H9 (cell line): ENCODE results near the gene FST. TPM values are rescaled to one million over a fixed set of nuclear protein-coding genes. Genes with fewer than 3 reads are reported as not detected.

Experiments used
- DNase-seq: peaks from one replicate; pipeline ENCODE4 v3.0.0-alpha.2; 2017
- H2AFZ ChIP-seq: one replicate; pipeline ENCODE4 v1.6.1; 2013; ENCODE audit warnings: mild to moderate bottlenecking, low read length, control low read depth, moderate library complexity
- H2AK5ac ChIP-seq: 2 replicates; pipeline ENCODE4 v1.6.1; 2013; ENCODE audit warnings: low read length, control low read depth, mixed read lengths; ENCODE audit not compliant: insufficient read length
- H2BK120ac ChIP-seq: one replicate; pipeline ENCODE4 v1.6.1; 2013; ENCODE audit warnings: low read depth, mild to moderate bottlenecking, low read length, control low read depth, inconsistent platforms; ENCODE audit not compliant: poor library complexity, severe bottlenecking
- H2BK12ac ChIP-seq: 2 replicates; pipeline ENCODE4 v1.6.1; 2013; ENCODE audit warnings: low read length, control low read depth, mixed read lengths, low read depth; ENCODE audit not compliant: insufficient read length
- H2BK15ac ChIP-seq: 2 replicates; pipeline ENCODE4 v1.6.1; 2013; ENCODE audit warnings: low read depth, low read length, control low read depth
- H2BK20ac ChIP-seq: one replicate; pipeline ENCODE4 v1.6.1; 2013; ENCODE audit warnings: low read depth, mild to moderate bottlenecking, low read length, control low read depth, inconsistent platforms; ENCODE audit not compliant: poor library complexity, severe bottlenecking
- H2BK5ac ChIP-seq: 2 replicates; pipeline ENCODE4 v1.6.1; 2013; ENCODE audit warnings: low read length, control low read depth, mixed read lengths; ENCODE audit not compliant: insufficient read length
- H3K14ac ChIP-seq: 2 replicates; pipeline ENCODE4 v1.6.1; 2013; ENCODE audit warnings: low read length, control low read depth; ENCODE audit not compliant: insufficient read depth
- H3K18ac ChIP-seq: 2 replicates; pipeline ENCODE4 v1.6.1; 2013; ENCODE audit warnings: low read depth, mild to moderate bottlenecking, mixed read lengths, low read length, control low read depth; ENCODE audit not compliant: insufficient read length
- H3K23ac ChIP-seq: 2 replicates; pipeline ENCODE4 v1.6.1; 2013; ENCODE audit warnings: low read length, control low read depth, mixed read lengths, low read depth; ENCODE audit not compliant: insufficient read length
- H3K23me2 ChIP-seq: 2 replicates; pipeline ENCODE4 v1.6.1; 2013; ENCODE audit warnings: low read depth, mild to moderate bottlenecking, mixed read lengths, low read length, control low read depth; ENCODE audit not compliant: insufficient read length, poor library complexity, severe bottlenecking
- H3K27ac ChIP-seq: 2 replicates; pipeline ENCODE4 v1.5.1; 2013; ENCODE audit warnings: low read length, control low read depth, mixed read lengths, low read depth; ENCODE audit not compliant: insufficient read length
- H3K27me3 ChIP-seq: 2 replicates; pipeline ENCODE4 v1.6.1; 2013; ENCODE audit warnings: low read length, control low read depth, inconsistent platforms; ENCODE audit not compliant: insufficient read depth
- H3K4ac ChIP-seq: 2 replicates; pipeline ENCODE4 v1.6.1; 2013; ENCODE audit warnings: low read depth, mild to moderate bottlenecking, control low read depth, inconsistent platforms, low read length, moderate library complexity
- H3K4me1 ChIP-seq: 2 replicates; pipeline ENCODE4 v1.6.1; 2013; ENCODE audit warnings: low read length, control low read depth, inconsistent platforms; ENCODE audit not compliant: insufficient read depth
- H3K4me2 ChIP-seq: 2 replicates; pipeline ENCODE4 v1.6.1; 2013; ENCODE audit warnings: low read length, control low read depth, mixed read lengths; ENCODE audit not compliant: insufficient read length, insufficient read depth
- H3K56ac ChIP-seq: 2 replicates; pipeline ENCODE4 v1.6.1; 2013; ENCODE audit warnings: low read depth, mild to moderate bottlenecking, mixed read lengths, low read length, control low read depth; ENCODE audit not compliant: insufficient read length
- H3K79me1 ChIP-seq: 2 replicates; pipeline ENCODE4 v1.6.1; 2013; ENCODE audit warnings: low read depth, mild to moderate bottlenecking, moderate library complexity, low read length, control low read depth, inconsistent platforms; ENCODE audit not compliant: insufficient read depth, poor library complexity, severe bottlenecking
- H3K79me2 ChIP-seq: 2 replicates; pipeline ENCODE4 v1.6.1; 2013; ENCODE audit warnings: low read length, control low read depth, inconsistent platforms; ENCODE audit not compliant: insufficient read depth
- H3K9ac ChIP-seq: 2 replicates; pipeline ENCODE4 v1.6.1; 2013; ENCODE audit warnings: low read length, control low read depth, mixed read lengths; ENCODE audit not compliant: insufficient read length; ENCODE audit errors: extremely low read depth
- H3K9me3 ChIP-seq: one replicate; pipeline ENCODE4 v1.6.1; 2013; ENCODE audit warnings: low read depth, low read length, inconsistent platforms; ENCODE audit not compliant: control insufficient read depth
- H3T11ph ChIP-seq: one replicate; pipeline ENCODE4 v1.6.1; 2013; ENCODE audit warnings: mild to moderate bottlenecking, low read length, control low read depth, inconsistent platforms
- H4K20me1 ChIP-seq: one replicate; pipeline ENCODE4 v1.6.1; 2013; ENCODE audit not compliant: control insufficient read depth, insufficient read length, insufficient read depth
- H4K5ac ChIP-seq: 2 replicates; pipeline ENCODE4 v1.6.1; 2013; ENCODE audit warnings: low read depth, mild to moderate bottlenecking, mixed read lengths, low read length, control low read depth; ENCODE audit not compliant: insufficient read length
- H4K8ac ChIP-seq: replicated peaks from 2 replicates; pipeline ENCODE4 v1.6.1; 2013; ENCODE audit warnings: low read length, control low read depth, mixed read lengths, low read depth; ENCODE audit not compliant: insufficient read length
- H4K91ac ChIP-seq: 2 replicates; pipeline ENCODE4 v1.6.1; 2013; ENCODE audit warnings: low read depth, mild to moderate bottlenecking, moderate library complexity, mixed read lengths, low read length, control low read depth; ENCODE audit not compliant: insufficient read length
- H3K27ac Mint-ChIP-seq, 3 experiments: 2 replicates in 2 of 3; 3 replicates in 1 of 3; pipeline ENCODE4 v1.8.0; 2020 to 2021; ENCODE audit warnings: mixed read lengths in 3 of 3, mild to moderate bottlenecking in 1 of 3, moderate library complexity in 1 of 3
- H3K27me3 Mint-ChIP-seq: 2 replicates; pipeline ENCODE4 v1.8.0; 2021; ENCODE audit warnings: low read depth, mild to moderate bottlenecking, moderate library complexity, mixed read lengths
- H3K36me3 Mint-ChIP-seq, 3 experiments: 2 replicates in 2 of 3; 3 replicates in 1 of 3; pipeline ENCODE4 v1.8.0; 2020 to 2021; ENCODE audit warnings: low read depth in 3 of 3, mixed read lengths in 3 of 3; ENCODE audit not compliant: insufficient read depth in 1 of 3
- H3K4me1 Mint-ChIP-seq, 2 experiments: 2 replicates each; pipeline ENCODE4 v1.8.0; 2020; ENCODE audit warnings: mixed read lengths in 2 of 2
- H3K4me3 Mint-ChIP-seq, 2 experiments: 2 replicates in 1 of 2; 3 replicates in 1 of 2; pipeline ENCODE4 v1.8.0; 2020 to 2021; ENCODE audit warnings: mild to moderate bottlenecking in 2 of 2, mixed read lengths in 2 of 2, moderate library complexity in 1 of 2
- H3K9me3 Mint-ChIP-seq, 2 experiments: 2 replicates in 1 of 2; 3 replicates in 1 of 2; pipeline ENCODE4 v1.8.0; 2020; ENCODE audit warnings: mild to moderate bottlenecking in 2 of 2, mixed read lengths in 2 of 2, moderate library complexity in 1 of 2
- WGBS: extraction: QIAGEN DNeasy Blood & Tissue Kit; methylation state at CpG from one replicate; pipeline ENCODE4 v1.1.7; 2013; ENCODE audit warnings: missing lambda C conversion rate, low lambda C conversion rate, mixed read lengths; ENCODE audit not compliant: insufficient read length; ENCODE audit errors: extremely low coverage; 5-methylcytosine and 5-hydroxymethylcytosine counted together
- total RNA-seq: library from RNA; stranded (reverse); gene quantifications from 2 replicates; pipeline ENCODE4 v1.2.1, GENCODE V29; 2021
- TF ChIP-seq, protein P1 (sequence below): fragments of 200-600 bp; sonication (generic); conservative IDR thresholded peaks from 3 replicates; pipeline ENCODE4 v1.8.0; 2021; ENCODE audit warnings: antibody characterized with exemption, mild to moderate bottlenecking

The FST gene
- total RNA-seq, 1 experiment from 2014 or later: 111 TPM

DNA sequence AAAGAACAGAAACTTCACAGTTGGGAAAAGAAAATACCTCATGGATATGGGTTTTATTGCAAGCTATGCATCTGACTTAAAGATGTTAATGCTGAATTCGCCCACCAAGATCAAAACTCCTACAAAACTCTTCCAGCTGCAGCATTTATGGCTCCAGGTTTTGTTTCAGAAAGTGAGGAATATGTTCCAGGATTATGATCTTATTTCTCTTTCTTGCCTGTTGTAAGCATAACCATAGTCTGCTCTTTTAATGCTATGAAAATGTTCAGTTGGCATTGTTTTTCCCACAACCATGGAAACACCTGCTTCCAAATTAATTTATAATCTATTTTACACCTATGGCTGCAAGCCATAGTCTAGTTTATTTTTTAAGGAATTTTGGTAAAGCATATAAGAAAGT, 34.9 kb upstream of the FST start:
- Histone ChIP-seq H2BK15ac (no peak overlapping the region), H3K9ac (no peak overlapping the region), H3K27ac (no peak overlapping the region), H3K79me2 (no peaks in the 10 kb centered on the region), H2BK20ac (no peak overlapping the region), H3K23ac (no peak overlapping the region), H3K18ac (no peak overlapping the region), H3K4me2 (no peak overlapping the region), H3K56ac (no peak overlapping the region), H3K79me1 (no peaks in the 10 kb centered on the region), H4K8ac (no peak overlapping the region), H3K4ac (no peak overlapping the region), H4K20me1 (no peaks in the 10 kb centered on the region), H2AK5ac (no peak overlapping the region), H2BK5ac (no peak overlapping the region), H3T11ph (no peak overlapping the region), H2AFZ (no peak overlapping the region), H2BK120ac (no peak overlapping the region), H3K23me2 (no peaks in the 10 kb centered on the region), H3K9me3 (no peaks in the 10 kb centered on the region), H3K14ac (no peak overlapping the region), H2BK12ac (no peak overlapping the region), H4K91ac (no peak overlapping the region), H3K4me1 (no peaks in the 10 kb centered on the region), H3K27me3 (no peaks in the 10 kb centered on the region), H4K5ac (no peak overlapping the region)
- Mint-ChIP-seq H3K27ac (no peak overlapping the region), H3K4me1 (peaks cover 0 to 6% of the 10 kb centered on the region in 2 experiments; a peak in 1 of 4 replicates), H3K9me3 (no peaks in the 10 kb centered on the region), H3K27me3 (no peaks in the 10 kb centered on the region), H3K4me3 (no peak overlapping the region), H3K36me3 (no peaks in the 10 kb centered on the region)
- DNase-seq: no peak
- no CpG with 5 or more reads among the region's 1 CpG for WGBS
- TF ChIP-seq, protein P1, sequence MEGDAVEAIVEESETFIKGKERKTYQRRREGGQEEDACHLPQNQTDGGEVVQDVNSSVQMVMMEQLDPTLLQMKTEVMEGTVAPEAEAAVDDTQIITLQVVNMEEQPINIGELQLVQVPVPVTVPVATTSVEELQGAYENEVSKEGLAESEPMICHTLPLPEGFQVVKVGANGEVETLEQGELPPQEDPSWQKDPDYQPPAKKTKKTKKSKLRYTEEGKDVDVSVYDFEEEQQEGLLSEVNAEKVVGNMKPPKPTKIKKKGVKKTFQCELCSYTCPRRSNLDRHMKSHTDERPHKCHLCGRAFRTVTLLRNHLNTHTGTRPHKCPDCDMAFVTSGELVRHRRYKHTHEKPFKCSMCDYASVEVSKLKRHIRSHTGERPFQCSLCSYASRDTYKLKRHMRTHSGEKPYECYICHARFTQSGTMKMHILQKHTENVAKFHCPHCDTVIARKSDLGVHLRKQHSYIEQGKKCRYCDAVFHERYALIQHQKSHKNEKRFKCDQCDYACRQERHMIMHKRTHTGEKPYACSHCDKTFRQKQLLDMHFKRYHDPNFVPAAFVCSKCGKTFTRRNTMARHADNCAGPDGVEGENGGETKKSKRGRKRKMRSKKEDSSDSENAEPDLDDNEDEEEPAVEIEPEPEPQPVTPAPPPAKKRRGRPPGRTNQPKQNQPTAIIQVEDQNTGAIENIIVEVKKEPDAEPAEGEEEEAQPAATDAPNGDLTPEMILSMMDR: no peak
